Measurements from ENCODE around the gene SLC25A11. TPM values are rescaled to one million over a fixed set of nuclear protein-coding genes. Genes with fewer than 3 reads are reported as not detected.

The SLC25A11 gene
- total RNA-seq, 1 donor from 2014 or later, result 45.7 TPM

DNA sequence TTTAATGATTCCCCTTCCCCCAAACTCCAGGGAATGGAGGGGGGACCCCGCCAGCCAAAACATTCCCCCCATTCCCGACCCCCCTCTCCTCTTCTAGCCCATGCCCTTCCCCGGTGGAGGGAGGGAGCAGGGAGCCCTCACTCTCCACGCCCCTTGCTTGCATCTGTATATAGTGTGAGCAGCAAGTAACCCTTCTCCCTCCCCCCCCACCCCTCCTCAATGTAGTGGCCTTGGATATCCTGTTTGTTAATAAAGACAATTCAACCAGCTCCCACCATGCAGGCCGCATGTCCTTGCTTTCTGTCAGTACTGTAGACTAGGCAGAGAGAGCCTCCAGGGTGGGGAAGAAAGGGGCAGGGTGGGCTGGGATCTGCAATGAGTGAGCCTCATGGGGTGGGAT is 42.1 kb downstream of the SLC25A11 start:
- intact Hi-C loops (cut with DNase I), result no loop called here
- peaks cover 21% of the 10 kb centered on the region for H3K4me1 ChIP-seq
- TF ChIP-seq CTCF (IDR thresholded peaks at IDR 0.05) (no peak), POLR2AphosphoS5 (IDR thresholded peaks at IDR 0.05; ENCODE audit: insufficient read depth in 1 of 2, low read depth in 1 of 2) (no peak)
- no peaks in the 10 kb centered on the region for H3K27me3 ChIP-seq
- peaks cover 0 to 48% of the 10 kb centered on the region in 2 donors for H3K36me3 ChIP-seq
- H3K4me3 ChIP-seq, result no peak overlapping the region
- H3K9me3 ChIP-seq, result no peaks in the 10 kb centered on the region
- DNase-seq (ENCODE audit: extremely low spot score in 2 of 2), result no peak
- H3K27ac ChIP-seq, result no peak overlapping the region

DNA sequence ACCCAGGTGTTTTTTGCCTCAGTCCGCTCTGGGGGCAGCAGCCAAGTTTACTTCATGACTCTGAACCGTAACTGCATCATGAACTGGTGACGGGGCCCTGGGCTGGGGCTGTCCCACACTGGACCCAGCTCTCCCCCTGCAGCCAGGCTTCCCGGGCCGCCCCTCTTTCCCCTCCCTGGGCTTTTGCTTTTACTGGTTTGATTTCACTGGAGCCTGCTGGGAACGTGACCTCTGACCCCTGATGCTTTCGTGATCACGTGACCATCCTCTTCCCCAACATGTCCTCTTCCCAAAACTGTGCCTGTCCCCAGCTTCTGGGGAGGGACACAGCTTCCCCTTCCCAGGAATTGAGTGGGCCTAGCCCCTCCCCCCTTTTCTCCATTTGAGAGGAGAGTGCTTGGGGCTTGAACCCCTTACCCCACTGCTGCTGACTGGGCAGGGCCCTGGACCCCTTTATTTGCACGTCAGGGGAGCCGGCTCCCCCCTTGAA is 42.6 kb downstream of the SLC25A11 start:
- Histone ChIP-seq H3K27ac (no peak overlapping the region), H3K27me3 (no peaks in the 10 kb centered on the region), H3K4me3 (no peak overlapping the region), H3K36me3 (peaks cover 0 to 54% of the 10 kb centered on the region in 2 donors), H3K9me3 (no peaks in the 10 kb centered on the region), H3K4me1 (peaks cover 20% of the 10 kb centered on the region)
- DNase-seq (ENCODE audit: extremely low spot score in 2 of 2), result no peak
- intact Hi-C loops (cut with DNase I), result no loop called here
- TF ChIP-seq POLR2A (IDR thresholded peaks at IDR 0.05) (no peak), POLR2AphosphoS5 (IDR thresholded peaks at IDR 0.05; ENCODE audit: insufficient read depth in 1 of 2, low read depth in 1 of 2) (no peak), CTCF (IDR thresholded peaks at IDR 0.05) (no peak)

DNA sequence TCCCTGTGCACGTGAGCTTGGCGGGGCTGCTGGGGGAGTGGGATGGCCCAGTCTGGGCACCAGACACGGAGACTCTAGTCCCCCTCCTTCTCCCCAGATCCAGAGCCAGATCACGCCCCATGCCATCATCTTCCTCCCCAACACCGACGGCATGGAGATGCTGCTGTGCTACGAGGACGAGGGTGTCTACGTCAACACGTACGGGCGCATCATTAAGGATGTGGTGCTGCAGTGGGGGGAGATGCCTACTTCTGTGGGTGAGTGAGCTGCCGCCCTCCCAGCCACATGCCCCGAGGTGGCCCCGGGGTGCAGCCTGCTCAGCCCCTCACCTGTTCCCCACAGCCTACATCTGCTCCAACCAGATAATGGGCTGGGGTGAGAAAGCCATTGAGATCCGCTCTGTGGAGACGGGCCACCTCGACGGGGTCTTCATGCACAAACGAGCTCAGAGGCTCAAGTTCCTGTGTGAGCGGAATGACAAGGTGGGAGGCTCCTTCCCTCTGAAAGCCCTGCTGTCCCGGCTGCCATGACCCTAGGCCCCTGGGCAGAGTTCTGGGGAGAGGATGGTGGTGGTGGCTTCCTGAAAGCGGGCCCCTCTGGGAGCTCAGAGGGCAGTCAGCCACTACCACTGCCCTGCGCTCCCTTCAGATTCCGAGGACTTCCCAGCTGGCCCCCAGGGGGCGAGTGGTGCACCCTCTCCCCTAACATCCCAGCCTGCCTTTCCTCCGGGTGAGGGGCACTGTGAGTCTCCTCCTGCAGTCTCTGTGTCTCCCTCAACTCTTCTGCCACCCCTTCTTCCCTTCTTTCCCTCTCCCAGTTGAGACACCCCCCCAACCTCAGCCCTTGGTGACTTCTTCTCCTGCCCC is 43.3 kb downstream of the SLC25A11 start:
- TF ChIP-seq POLR2A (IDR thresholded peaks at IDR 0.05) (no peak), POLR2AphosphoS5 (IDR thresholded peaks at IDR 0.05; ENCODE audit: insufficient read depth in 1 of 2, low read depth in 1 of 2) (no peak), CTCF (IDR thresholded peaks at IDR 0.05) (no peak)
- intact Hi-C loops (cut with DNase I), result no loop called here
- H3K36me3 ChIP-seq, result peaks cover 0 to 60% of the 10 kb centered on the region in 2 donors
- no peak for DNase-seq (ENCODE audit: extremely low spot score in 2 of 2)
- H3K4me1 ChIP-seq, result peaks cover 20% of the 10 kb centered on the region
- H3K27me3 ChIP-seq, result no peaks in the 10 kb centered on the region
- H3K9me3 ChIP-seq, result no peaks in the 10 kb centered on the region
- no peak overlapping the region for H3K27ac ChIP-seq
- H3K4me3 ChIP-seq, result no peak overlapping the region

GRCh38 chr17:4895657-4896331 is 44.1 kb downstream of the SLC25A11 start:
- Histone ChIP-seq H3K4me1 (peaks cover 20% of the 10 kb centered on the region), H3K27me3 (no peaks in the 10 kb centered on the region), H3K36me3 (peaks cover 0 to 68% of the 10 kb centered on the region in 2 donors), H3K4me3 (no peak overlapping the region), H3K27ac (no peak overlapping the region), H3K9me3 (no peaks in the 10 kb centered on the region)
- DNase-seq (ENCODE audit: extremely low spot score in 2 of 2), result no peak
- TF ChIP-seq CTCF (IDR thresholded peaks at IDR 0.05), result no peak
- TF ChIP-seq POLR2A (IDR thresholded peaks at IDR 0.05), result no peak
- TF ChIP-seq POLR2AphosphoS5 (IDR thresholded peaks at IDR 0.05; ENCODE audit: insufficient read depth in 1 of 2, low read depth in 1 of 2), result no peak
- intact Hi-C loops (cut with DNase I), result no loop called here

Measured in vagina (tissue), 2 donors.